ENCODE data around the gene MAN1C1. TPM values are rescaled to one million over a fixed set of nuclear protein-coding genes. Genes with fewer than 3 reads are reported as not detected.

The MAN1C1 gene
- total RNA-seq, 1 experiment from 2014 or later: 9.3 TPM

DNA sequence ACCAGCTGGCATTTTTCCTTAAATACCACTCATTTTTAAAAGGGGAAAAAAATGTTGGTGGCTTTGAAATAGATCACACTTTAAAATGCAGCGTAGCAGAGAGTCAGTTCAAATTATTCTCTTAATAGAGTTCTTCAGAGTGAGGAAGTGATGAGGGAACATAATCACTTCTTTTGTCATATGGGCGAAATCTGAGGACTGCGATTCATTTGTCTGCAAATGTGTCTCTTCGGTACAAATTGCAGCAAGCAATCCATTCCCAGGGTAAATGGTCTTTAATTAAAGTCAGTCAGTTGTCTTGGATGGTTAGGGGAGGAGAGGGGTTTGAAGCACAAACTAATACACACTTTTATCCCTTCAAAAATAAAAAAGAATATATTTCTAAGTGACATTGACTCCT is 97.4 kb downstream of the MAN1C1 start:
- no peak overlapping the region for H3K14ac ChIP-seq (ENCODE audit: insufficient read depth, low read length)
- H4K5ac ChIP-seq (ENCODE audit: insufficient read length, low read depth, low read length): no peak overlapping the region
- no peaks in the 10 kb centered on the region for H3K9me3 ChIP-seq (ENCODE audit: control insufficient read depth, low read depth, low read length)
- no peak overlapping the region for H3K4ac ChIP-seq (ENCODE audit: low read depth, low read length)
- H3K23me2 ChIP-seq (ENCODE audit: insufficient read length, low read depth, low read length, poor library complexity, severe bottlenecking): no peaks in the 10 kb centered on the region
- Mint-ChIP-seq H3K9me3 (no peaks in the 10 kb centered on the region), H3K36me3 (ENCODE audit: insufficient read depth in 1 of 3, low read depth in 3 of 3) (no peaks in the 10 kb centered on the region), H3K27me3 (ENCODE audit: low read depth) (no peaks in the 10 kb centered on the region), H3K4me1 (peaks cover 21 to 22% of the 10 kb centered on the region in 2 experiments), H3K4me3 (no peak overlapping the region), H3K27ac (no peak overlapping the region)
- H3K79me2 ChIP-seq (ENCODE audit: insufficient read depth, low read length): no peaks in the 10 kb centered on the region
- H3K23ac ChIP-seq (ENCODE audit: insufficient read length, low read depth, low read length): no peak overlapping the region
- no peak overlapping the region for H2BK15ac ChIP-seq (ENCODE audit: low read depth, low read length)
- TF ChIP-seq, protein P1, sequence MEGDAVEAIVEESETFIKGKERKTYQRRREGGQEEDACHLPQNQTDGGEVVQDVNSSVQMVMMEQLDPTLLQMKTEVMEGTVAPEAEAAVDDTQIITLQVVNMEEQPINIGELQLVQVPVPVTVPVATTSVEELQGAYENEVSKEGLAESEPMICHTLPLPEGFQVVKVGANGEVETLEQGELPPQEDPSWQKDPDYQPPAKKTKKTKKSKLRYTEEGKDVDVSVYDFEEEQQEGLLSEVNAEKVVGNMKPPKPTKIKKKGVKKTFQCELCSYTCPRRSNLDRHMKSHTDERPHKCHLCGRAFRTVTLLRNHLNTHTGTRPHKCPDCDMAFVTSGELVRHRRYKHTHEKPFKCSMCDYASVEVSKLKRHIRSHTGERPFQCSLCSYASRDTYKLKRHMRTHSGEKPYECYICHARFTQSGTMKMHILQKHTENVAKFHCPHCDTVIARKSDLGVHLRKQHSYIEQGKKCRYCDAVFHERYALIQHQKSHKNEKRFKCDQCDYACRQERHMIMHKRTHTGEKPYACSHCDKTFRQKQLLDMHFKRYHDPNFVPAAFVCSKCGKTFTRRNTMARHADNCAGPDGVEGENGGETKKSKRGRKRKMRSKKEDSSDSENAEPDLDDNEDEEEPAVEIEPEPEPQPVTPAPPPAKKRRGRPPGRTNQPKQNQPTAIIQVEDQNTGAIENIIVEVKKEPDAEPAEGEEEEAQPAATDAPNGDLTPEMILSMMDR (conservative IDR thresholded peaks at IDR 0.05): no peak
- no peak overlapping the region for H3K27ac ChIP-seq (ENCODE audit: insufficient read length, low read depth, low read length)
- no peak overlapping the region for H3K4me2 ChIP-seq (ENCODE audit: insufficient read depth, insufficient read length, low read length)
- no peaks in the 10 kb centered on the region for H3K79me1 ChIP-seq (ENCODE audit: insufficient read depth, low read depth, low read length, poor library complexity, severe bottlenecking)
- H3K27me3 ChIP-seq (ENCODE audit: insufficient read depth, low read length): no peaks in the 10 kb centered on the region
- WGBS (ENCODE audit: extremely low coverage, insufficient read length, low lambda C conversion rate): no CpG with 5 or more reads among the region's 4 CpGs
- H3T11ph ChIP-seq (ENCODE audit: low read length): no peak overlapping the region
- H3K56ac ChIP-seq (ENCODE audit: insufficient read length, low read depth, low read length): no peak overlapping the region
- no peak overlapping the region for H2BK120ac ChIP-seq (ENCODE audit: low read depth, low read length, poor library complexity, severe bottlenecking)
- H3K9ac ChIP-seq (ENCODE audit: extremely low read depth, insufficient read length, low read length): no peak overlapping the region
- no peak overlapping the region for H4K91ac ChIP-seq (ENCODE audit: insufficient read length, low read depth, low read length)
- H4K8ac ChIP-seq (replicated peaks; ENCODE audit: insufficient read length, low read depth, low read length): no peak overlapping the region
- H2BK20ac ChIP-seq (ENCODE audit: low read depth, low read length, poor library complexity, severe bottlenecking): no peak overlapping the region
- no peak for DNase-seq
- H3K18ac ChIP-seq (ENCODE audit: insufficient read length, low read depth, low read length): no peak overlapping the region
- no peaks in the 10 kb centered on the region for H4K20me1 ChIP-seq (ENCODE audit: control insufficient read depth, insufficient read depth, insufficient read length)
- H2BK5ac ChIP-seq (ENCODE audit: insufficient read length, low read length): no peak overlapping the region
- H2AK5ac ChIP-seq (ENCODE audit: insufficient read length, low read length): no peak overlapping the region
- no peak overlapping the region for H2BK12ac ChIP-seq (ENCODE audit: insufficient read length, low read depth, low read length)
- no peak overlapping the region for H2AFZ ChIP-seq (ENCODE audit: low read length)
- peaks cover 2% of the 10 kb centered on the region; the same call in 1 of the 2 replicates for H3K4me1 ChIP-seq (ENCODE audit: insufficient read depth, low read length)
